Measurements from ENCODE around the gene HOXA13.

The HOXA13 gene

DNA sequence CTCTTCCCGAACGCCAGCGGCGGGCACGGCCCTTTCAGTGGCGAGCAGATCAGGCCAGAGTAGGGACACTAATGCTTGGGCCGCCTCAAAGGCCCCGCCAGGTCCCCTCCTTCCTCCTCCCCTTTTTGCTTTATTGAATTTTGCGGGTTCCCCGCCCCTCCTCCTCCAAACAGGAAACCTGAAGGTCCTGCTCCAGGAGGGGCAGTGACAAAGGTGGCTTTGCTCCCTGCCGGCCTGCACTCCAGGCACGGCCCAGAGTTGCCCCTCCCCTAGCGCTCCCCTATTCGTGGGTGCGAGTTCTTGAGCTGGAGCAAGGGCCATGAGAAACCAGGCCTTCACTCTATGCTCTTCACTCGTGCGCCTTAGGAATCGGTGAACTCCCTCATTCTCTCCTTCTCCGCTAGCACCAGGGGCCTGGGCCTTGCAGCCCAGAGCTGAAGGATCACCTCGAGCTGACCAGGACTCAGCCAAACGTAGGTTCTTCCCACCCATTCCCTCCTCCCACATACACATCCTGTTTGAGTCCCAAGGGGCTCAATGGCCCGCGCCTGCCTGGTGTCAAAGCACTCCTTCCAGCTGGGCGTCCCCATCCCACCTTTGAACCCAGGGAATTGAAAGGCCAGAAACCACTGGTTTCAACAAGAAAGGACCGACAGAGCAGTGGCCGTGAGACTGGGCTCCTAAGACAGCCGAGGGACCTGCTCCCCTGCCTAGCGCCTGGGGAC lies 51.7 kb downstream of the HOXA13 start:
- TF ChIP-seq FOXP2 (optimal IDR thresholded peaks at IDR 0.05; ENCODE audit: control extremely low read depth, extremely low read length, insufficient read depth) (no peak), EZH2 (IDR thresholded peaks at IDR 0.05) (no peak), POLR2AphosphoS5 (IDR thresholded peaks at IDR 0.05; ENCODE audit: borderline replicate concordance, low read depth, low read length) (no peak)
- Histone ChIP-seq H3K27ac (no peak overlapping the region), H3K36me3 (ENCODE audit: insufficient read depth, low read length) (no peaks in the 10 kb centered on the region), H3K9ac (ENCODE audit: insufficient read length) (no peak overlapping the region), H3K4me3 (0 out of 2 replicates have a peak overlapping the region, but pooled peaks have one; percentile 48), H3K9me3 (ENCODE audit: low read depth, low read length) (no peaks in the 10 kb centered on the region)
- DNase-seq (ENCODE audit: low read depth, low spot score) = no peak

DNA sequence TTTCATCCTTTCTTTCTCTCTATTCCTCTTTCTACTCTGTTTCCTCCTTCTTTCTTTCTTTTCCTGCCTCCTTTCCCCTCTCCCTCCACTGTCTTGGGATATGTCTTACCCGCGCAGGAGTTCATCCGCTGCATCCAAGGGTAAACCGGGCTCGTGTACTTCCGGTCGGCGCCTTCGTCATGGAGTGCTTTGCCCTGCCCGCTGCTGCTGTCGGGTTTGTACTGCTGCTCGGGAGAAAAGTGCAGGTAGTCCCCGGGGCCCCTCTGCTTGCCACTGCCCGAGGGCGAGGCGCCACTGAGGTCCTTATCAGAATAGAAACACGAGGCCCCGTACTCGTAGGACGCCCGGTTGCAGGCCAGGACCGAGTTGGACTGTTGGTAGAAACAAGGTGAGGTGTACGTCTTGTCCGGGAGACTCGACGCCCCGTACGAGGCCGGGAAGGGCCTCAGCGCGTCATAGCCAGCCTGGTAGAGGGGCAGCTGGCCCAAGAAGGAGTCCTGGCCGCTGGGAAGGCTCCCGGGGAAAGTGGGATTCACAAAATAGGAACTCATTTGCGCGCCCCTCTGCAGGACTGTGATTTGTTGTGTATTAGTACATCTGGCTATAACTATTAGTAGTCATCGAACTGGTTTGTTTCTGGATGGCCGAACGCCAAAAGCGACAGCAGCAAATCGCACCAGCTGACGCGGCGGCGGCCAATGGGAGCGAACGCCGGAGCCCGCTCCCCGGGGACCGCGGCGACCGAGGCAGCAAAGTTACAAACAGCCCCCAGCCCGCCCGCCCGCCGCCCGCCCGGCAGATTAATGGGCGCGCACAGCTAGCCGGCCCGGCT lies 52.5 kb downstream of the HOXA13 start, which contains the start of gene HOXA6:
TSS of gene HOXA6 (minus strand) at position 576 of the 832 bp plus-strand sequence. CDS start at position 551, 25 bp downstream.
- H3K4me3 ChIP-seq = 0 out of 2 replicates have a peak within 1 kb of the TSS, but pooled peaks have one; percentile 48
- H3K9me3 ChIP-seq (ENCODE audit: low read depth, low read length) = no peaks in the 10 kb centered on the region
- no peak for DNase-seq (ENCODE audit: low read depth, low spot score)
- TF ChIP-seq FOXP2 (optimal IDR thresholded peaks at IDR 0.05; ENCODE audit: control extremely low read depth, extremely low read length, insufficient read depth) (no peak), POLR2AphosphoS5 (IDR thresholded peaks at IDR 0.05; ENCODE audit: borderline replicate concordance, low read depth, low read length) (no peak), EZH2 (IDR thresholded peaks at IDR 0.05) (no peak)
- no peak within 1 kb of the TSS for H3K27ac ChIP-seq
- H3K36me3 ChIP-seq (ENCODE audit: insufficient read depth, low read length) = no peaks in the 10 kb centered on the region
- no peak within 1 kb of the TSS for H3K9ac ChIP-seq (ENCODE audit: insufficient read length)

DNA sequence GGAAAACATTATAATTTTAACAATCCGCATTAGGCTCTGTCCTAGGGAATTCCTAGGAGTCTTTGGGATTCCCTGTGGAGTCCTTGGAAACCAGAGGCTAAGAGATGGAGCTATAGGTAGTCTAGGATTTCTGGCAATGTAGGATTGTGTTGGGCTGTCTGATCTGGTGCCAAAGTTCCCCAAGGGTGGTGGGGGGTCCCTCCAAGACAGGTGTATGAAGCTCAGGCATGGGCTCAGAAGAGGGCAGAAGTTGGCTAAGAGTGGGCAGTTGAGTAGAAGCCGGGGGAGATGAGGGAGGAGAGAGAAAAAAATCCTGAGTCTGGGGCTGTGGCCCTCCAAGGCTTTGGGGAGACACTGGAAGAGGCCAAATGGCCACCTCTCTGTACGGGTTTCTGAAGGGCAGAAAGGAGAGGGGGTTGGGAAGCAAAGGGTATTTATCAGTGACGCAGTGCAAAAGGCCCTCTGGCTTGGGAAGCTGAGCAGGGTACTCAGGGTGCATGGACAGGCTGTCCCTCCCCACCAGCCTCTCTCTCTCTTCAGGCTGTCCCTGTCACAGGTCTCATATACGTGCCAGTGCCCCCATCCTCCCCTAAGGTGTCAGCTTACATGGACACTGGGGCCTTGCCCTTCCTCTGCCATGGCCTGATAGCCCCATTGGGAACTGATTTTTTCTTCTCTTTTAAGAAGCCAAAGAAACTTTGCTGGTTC lies 53.2 kb downstream of the HOXA13 start:
- no peak overlapping the region for H3K9ac ChIP-seq (ENCODE audit: insufficient read length)
- no peaks in the 10 kb centered on the region for H3K9me3 ChIP-seq (ENCODE audit: low read depth, low read length)
- no peak for TF ChIP-seq EZH2 (IDR thresholded peaks at IDR 0.05)
- no peaks in the 10 kb centered on the region for H3K36me3 ChIP-seq (ENCODE audit: insufficient read depth, low read length)
- no peak overlapping the region for H3K27ac ChIP-seq
- no peak for DNase-seq (ENCODE audit: low read depth, low spot score)
- no peak overlapping the region for H3K4me3 ChIP-seq

DNA sequence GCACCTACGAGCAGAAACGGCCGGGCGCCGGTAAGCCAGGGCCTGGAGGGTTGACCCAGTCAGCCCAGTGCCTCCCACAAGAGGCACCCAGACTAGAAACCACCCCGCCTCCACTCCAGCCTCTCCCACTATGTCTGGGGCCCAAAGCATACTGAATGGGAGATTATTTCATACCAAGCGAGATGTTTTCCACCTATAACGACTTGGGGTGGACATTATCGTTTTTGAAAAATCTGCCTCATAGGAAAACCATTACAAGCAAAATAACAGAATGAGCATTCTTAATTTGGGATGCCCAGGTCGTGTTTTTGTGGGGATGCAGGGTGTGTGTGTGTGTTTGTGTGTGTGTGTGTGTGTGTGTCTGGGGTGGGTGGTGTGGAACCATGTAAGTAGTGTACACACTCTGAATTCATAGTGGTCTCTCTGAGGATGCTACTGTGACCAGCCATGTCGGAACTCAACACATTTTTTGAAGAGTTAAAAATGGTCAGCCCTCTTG lies 53.9 kb downstream of the HOXA13 start:
- Histone ChIP-seq H3K9me3 (ENCODE audit: low read depth, low read length) (no peaks in the 10 kb centered on the region), H3K36me3 (ENCODE audit: insufficient read depth, low read length) (no peaks in the 10 kb centered on the region), H3K4me3 (no peak overlapping the region), H3K9ac (ENCODE audit: insufficient read length) (no peak overlapping the region), H3K27ac (no peak overlapping the region)
- TF ChIP-seq EZH2 (IDR thresholded peaks at IDR 0.05) (no peak), POLR2AphosphoS5 (IDR thresholded peaks at IDR 0.05; ENCODE audit: borderline replicate concordance, low read depth, low read length) (no peak), FOXP2 (optimal IDR thresholded peaks at IDR 0.05; ENCODE audit: control extremely low read depth, extremely low read length, insufficient read depth) (no peak)
- no peak for DNase-seq (ENCODE audit: low read depth, low spot score)

DNA sequence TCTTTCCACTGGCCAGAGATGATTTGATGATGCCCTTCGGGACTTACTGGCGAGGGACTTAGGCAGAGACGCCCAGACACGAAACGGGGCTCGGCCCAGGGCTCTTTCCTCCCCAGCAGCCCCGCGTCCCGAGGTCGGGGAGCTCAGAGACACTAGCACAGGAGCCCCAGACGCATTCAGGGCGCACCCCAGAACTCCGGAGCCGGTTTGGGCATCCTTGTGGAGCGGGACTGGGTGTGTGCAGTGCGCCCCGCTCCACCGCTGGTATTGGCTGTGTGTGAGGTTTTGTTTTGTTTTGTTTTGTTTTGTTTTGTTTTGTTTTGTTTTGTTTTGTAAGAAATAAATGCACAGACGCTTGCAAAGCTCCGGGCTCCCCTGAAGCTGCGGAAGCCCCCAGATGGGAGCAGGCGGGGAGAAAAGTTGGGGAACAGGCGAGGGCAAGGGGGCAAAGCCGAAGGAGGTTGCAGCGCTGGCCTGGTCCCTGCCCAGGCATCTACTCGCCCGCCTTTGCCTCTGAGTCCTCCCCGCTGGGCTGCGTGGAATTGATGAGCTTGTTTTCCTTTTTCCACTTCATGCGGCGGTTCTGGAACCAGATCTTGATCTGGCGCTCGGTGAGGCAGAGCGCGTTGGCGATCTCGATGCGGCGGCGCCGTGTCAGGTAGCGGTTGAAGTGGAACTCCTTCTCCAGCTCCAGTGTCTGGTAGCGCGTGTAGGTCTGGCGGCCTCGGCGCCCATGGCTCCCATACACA lies 54.6 kb downstream of the HOXA13 start:
- no peaks in the 10 kb centered on the region for H3K9me3 ChIP-seq (ENCODE audit: low read depth, low read length)
- DNase-seq (ENCODE audit: low read depth, low spot score) = no peak
- H3K9ac ChIP-seq (ENCODE audit: insufficient read length) = no peak overlapping the region
- H3K27ac ChIP-seq = no peak overlapping the region
- H3K4me3 ChIP-seq = no peak overlapping the region
- H3K36me3 ChIP-seq (ENCODE audit: insufficient read depth, low read length) = no peaks in the 10 kb centered on the region
- TF ChIP-seq FOXP2 (optimal IDR thresholded peaks at IDR 0.05; ENCODE audit: control extremely low read depth, extremely low read length, insufficient read depth) (no peak), EZH2 (IDR thresholded peaks at IDR 0.05) (no peak), POLR2AphosphoS5 (IDR thresholded peaks at IDR 0.05; ENCODE audit: borderline replicate concordance, low read depth, low read length) (no peak)

DNA sequence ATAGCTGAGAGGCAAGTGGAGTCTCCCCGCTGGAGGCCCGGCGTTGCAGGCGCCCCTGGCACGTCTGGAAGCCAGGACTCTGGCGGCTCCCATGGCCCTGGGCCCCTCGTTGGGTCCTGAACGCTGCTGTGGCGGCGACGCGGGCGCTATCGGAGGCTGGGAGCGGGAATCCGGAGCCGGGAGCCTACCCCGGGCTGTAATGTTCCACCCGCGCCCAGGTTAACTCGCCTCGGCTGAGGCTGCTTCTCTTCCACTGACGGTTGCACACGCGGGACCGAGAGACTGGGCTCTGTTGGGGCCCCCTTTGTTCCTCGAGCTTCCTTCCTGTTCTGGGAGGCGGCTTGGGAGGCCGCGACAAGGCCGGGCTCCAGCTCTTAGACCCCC lies 55.1 kb downstream of the HOXA13 start:
- Histone ChIP-seq H3K9ac (ENCODE audit: insufficient read length) (no peak overlapping the region), H3K27ac (no peak overlapping the region), H3K9me3 (ENCODE audit: low read depth, low read length) (no peaks in the 10 kb centered on the region), H3K36me3 (ENCODE audit: insufficient read depth, low read length) (no peaks in the 10 kb centered on the region), H3K4me3 (no peak overlapping the region)
- TF ChIP-seq FOXP2 (optimal IDR thresholded peaks at IDR 0.05; ENCODE audit: control extremely low read depth, extremely low read length, insufficient read depth) (no peak), POLR2AphosphoS5 (IDR thresholded peaks at IDR 0.05; ENCODE audit: borderline replicate concordance, low read depth, low read length) (no peak), EZH2 (IDR thresholded peaks at IDR 0.05) (no peak)
- no peak for DNase-seq (ENCODE audit: low read depth, low spot score)

Measured in SK-N-MC (cell line).